Epidermal melanocyte (primary cell): ENCODE data around the gene KIAA1958.
"Not testable (repeated sequence)": the region's sequence is repeated elsewhere in the genome, so short reads cannot be mapped to it uniquely, and the experiment has no call there.

Source experiments
- DNase-seq: peaks from one replicate; pipeline ENCODE4 v3.0.0; 2011; ENCODE audit warnings: low spot score; ENCODE audit not compliant: insufficient read length

Gene KIAA1958

GRCh38 chr9:112654282-112654681 is 167.7 kb downstream of the KIAA1958 start:
- no peak for DNase-seq

GRCh38 chr9:112655668-112656067 is 169.0 kb downstream of the KIAA1958 start:
- DNase-seq, result no peak

- DNase-seq, result no peak
Observed at GRCh38 chr9:112659906-112660305, 173.3 kb downstream of the KIAA1958 start.

- no peak for DNase-seq
Observed at GRCh38 chr9:112663681-112664080, 177.1 kb downstream of the KIAA1958 start.

- no peak for DNase-seq
Observed at GRCh38 chr9:112664531-112664930, 177.9 kb downstream of the KIAA1958 start.

DNA sequence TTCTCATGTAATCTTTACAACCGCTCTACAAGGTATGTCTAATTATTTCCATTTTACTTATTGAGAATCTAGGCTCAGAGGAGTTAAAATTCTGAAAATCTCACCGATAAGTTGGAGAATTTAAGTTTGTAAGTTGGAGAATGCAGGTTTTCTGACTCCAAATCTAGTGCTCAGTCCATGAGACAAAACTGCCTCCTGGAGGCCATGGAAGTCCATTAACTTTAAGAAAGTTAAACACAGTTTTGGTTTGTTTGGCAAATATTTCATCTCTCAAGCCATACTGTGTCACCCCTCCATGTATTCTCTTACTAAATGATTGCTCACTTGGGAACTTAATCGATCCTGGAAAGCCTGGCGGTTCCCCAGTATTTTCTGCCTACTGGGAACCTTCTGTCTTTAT is 178.7 kb downstream of the KIAA1958 start:
- no peak for DNase-seq

DNA sequence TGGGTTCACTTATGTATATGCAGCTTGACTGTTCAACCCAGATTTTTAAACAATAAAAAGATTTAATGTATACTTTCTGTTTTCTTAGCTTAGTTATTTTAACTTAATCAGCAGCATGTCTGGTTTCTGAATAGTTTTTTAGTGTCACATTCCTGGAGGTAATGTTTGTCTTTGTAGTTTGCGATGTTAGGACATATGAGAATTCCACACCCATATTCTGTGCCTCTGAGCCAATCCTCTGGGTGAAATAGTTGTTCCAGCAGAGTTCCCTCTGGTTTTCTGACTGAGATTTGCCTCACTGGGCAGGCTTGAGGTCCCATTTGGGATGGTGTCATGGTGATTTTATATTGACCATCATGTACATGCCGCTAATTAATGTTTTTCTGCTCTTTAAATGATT is 182.7 kb downstream of the KIAA1958 start:
- no peak for DNase-seq

DNA sequence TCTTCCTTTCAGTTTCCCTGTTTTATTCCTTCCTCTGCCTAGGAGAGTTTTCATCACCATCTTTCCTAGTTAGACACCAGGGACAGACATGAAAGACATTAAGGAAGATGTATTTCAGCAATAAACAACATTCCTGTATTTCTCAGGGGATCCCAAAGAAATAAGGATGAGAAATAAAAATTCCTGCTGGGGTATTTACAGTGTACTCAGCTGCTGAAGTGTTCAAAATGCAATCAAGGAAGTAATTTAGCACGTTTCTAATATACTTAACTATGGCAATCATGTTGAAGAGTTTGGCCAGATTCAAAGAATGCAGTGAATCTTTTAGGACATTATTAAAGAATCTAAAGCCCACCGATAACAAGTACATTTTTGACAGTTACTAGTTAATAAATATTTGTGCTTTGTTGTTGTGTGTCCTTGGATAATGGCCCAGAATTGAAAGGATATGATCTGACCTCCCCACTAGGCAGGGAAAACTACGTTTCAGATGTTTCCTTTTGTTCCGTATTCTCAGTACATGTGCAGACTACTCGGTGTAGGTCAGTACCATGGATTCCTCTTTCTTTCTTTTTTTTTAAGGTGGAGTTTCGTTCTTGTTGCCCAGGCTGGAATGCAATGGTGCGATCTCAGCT is 184.5 kb downstream of the KIAA1958 start:
- DNase-seq, result no peak

- not testable (repeated sequence) for DNase-seq
Observed at GRCh38 chr9:112673221-112673620, 186.6 kb downstream of the KIAA1958 start.

GRCh38 chr9:112677040-112677439 is 190.4 kb downstream of the KIAA1958 start:
- no peak for DNase-seq

DNA sequence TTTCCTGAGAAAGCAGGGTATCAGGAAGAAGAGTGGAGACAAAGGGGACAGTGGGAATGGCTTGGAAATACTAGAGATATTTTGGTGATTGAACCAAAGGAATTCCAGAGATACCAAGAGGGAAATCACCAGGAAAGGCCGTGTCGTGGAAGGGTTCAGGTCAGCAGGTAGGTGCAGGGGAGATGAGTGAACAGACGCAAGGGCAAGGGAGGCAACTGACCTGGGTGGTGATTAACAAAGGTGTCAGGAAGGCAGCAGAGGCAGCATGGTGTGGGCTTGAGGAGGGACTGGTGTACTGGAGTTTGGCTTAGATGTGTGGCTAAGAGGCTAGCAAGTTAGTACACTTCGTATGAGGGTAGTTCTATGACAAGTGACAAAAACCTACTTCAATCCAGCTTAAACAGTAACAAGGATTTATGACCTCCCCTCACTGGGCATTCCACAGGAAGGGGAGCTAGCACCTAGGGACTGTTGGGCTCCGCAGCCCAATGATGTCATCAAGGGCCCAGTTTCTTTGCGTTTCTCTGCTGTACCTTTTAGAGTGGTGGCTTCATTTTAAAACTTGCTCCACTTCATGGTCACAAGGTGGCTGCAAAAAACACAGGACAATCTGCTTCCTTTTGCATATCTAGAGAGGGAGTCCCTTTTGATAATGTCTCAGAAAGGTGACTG is 194.2 kb downstream of the KIAA1958 start:
- DNase-seq, result no peak

DNA sequence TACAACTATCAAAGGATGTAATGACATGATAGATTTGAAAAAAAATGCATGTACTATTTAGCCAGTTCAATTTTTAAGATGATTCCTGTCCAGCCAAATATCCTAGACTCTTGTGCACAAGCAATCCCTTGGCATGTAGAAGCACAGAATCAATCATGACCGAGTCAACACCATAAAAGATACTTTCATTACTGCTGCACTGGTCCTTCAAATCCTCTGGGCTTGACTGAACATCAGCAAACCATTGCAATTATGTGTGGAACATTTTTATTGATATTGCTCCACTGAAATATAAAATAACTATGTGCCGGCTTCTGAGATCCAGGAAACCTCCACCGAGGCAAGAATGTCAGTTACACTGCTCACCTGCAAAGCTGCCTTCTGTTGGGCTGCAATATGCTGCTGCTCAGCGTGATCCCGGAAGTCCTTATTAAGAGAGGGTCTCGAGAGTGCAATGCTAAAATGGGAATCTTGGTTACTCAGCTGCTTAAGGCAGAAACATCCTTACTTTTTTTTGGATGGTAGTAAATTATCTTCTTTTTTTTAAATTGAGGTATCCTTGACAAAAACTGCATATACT is 202.6 kb downstream of the KIAA1958 start:
- no peak for DNase-seq

- no peak for DNase-seq
Observed at GRCh38 chr9:112694706-112695555, 208.3 kb downstream of the KIAA1958 start.

GRCh38 chr9:112696461-112696860 is 209.8 kb downstream of the KIAA1958 start:
- DNase-seq, result no peak

DNA sequence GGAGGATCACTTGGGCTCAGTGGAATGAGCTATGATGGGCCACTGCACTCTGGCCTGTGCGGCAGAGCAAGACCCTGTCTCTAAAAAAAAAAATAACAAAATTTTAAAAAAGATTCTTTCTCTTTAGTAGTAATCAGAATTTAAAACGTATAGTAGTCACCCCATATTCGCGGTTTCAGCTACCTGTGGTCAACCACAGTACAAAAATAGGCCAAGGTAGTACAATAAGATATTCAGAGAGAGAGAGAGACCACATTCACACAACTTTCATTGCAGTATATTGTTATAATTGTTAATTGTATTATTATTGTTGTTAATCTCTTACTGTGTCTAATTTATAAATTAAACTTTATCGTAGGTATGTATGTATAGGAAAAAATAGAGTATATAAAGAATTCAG is 212.6 kb downstream of the KIAA1958 start:
- DNase-seq, result no peak

DNA sequence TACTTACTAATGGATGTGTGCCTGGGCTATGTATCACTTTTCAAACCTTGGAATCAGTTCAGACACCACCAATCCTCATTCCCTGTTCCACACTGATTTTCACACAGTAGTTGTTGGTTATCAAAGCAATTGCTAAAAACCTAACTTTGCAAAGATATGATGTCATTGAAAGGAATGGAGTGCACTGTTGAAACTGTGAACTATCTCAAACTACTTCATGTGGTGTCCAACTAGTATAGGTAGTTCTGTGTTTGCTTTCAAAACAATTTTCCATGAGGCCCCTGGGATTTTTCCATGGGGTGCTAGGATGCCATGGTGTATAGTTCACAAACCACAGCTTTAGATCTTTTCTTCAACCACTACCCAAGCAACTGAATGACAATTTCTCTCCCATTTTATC is 213.5 kb downstream of the KIAA1958 start:
- DNase-seq, result no peak

DNA sequence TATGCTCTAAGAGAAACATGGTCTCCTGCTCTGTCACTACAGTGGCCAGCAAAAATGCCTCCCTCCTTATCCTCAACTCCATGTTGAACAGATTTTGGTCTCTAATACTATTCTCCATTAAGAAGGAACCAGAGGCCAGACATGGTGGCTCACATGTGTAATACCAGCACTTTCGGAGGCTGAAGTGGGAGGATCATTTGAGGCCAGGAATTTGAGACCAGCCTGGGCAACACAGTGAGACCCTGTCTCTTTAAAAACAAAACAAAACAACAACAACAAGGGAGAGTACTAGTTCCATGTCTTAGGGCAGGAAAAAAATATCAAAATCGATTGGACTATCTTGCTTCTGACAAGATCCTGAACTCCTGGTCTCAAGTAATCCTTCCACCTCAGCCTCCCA is 216.7 kb downstream of the KIAA1958 start:
- no peak for DNase-seq

DNA sequence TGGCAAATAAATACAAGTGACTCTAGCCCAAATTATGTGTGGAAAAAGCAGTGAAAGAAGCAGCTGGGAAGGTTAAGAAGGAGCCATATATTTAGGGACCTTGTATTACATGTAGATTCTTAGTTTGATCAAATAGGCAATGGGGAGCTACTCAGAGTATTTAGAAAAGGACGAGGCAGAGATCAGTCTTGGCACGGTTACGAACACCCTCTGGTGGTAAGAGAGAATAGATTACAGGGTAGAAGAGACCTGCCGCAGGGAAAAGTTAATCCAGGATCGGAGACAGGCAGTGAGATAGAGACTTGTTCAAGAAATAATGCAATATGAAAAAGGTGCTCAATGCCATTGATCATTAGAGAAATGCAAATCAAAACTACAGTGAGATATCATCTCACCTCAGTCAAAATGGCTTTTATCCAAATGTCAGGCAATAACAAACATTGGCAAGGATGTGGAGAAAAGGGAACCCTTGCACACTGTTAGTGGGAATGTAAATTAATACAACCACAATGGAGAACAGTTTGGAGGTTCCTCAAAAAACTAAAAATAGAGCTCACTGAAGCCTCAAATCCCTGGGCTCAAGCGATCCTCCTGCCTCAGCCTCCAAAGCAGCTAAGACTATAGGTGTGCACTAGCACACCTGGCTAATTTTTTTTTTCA is 219.3 kb downstream of the KIAA1958 start:
- no peak for DNase-seq

- no peak for DNase-seq
Observed at GRCh38 chr9:112711050-112711689, 224.5 kb downstream of the KIAA1958 start.

- no peak for DNase-seq
Observed at GRCh38 chr9:112712678-112713077, 226.1 kb downstream of the KIAA1958 start.
